GM12891 (cell line): ENCODE measurements around the gene MT1B.

Experiments used
- POLR2A ChIP-seq: IDR thresholded peaks from 2 replicates; pipeline ENCODE4 v1.6.1; 2011; ENCODE audit warnings: low read depth, low read length, control low read depth
- POLR2AphosphoS5 ChIP-seq: IDR thresholded peaks from 2 replicates; pipeline ENCODE4 v1.6.1; 2011; ENCODE audit warnings: low read depth, low read length, control low read depth
- SPI1 ChIP-seq: IDR thresholded peaks from 2 replicates; pipeline ENCODE4 v1.6.1; 2011; ENCODE audit warnings: low read depth, low read length, control low read depth
- TAF1 ChIP-seq: IDR thresholded peaks from 2 replicates; pipeline ENCODE4 v1.6.1; 2011; ENCODE audit warnings: low read depth, low read length, control low read depth

GRCh38 chr16:56607675-56608042 is 44.0 kb upstream of the MT1B start:
- no peak for TF ChIP-seq POLR2A
- TF ChIP-seq POLR2AphosphoS5: no peak
- TF ChIP-seq TAF1: no peak
- no peak for TF ChIP-seq SPI1
